ENCODE measurements around the gene MAP2.

DNA sequence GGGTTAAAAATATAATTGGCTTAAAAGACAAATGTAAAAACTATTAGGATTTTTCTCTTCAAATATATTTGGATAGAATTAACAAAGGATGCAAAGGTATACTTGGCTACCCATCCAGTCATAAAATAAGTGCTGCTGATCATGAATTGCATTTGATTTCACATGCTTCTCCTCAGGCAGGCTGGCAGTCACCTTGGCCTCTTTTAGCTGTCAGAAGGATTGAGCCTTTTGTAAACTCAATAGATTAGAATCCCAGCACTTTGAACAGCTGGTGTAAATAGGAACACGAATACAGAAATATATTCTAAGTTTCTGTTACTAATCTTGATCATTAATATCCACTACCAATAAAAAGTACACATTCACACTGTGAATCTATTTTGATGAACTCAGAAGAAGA lies 178.4 kb downstream of the MAP2 start:
- TF ChIP-seq POLR2A (IDR thresholded peaks at IDR 0.05), result no peak
- TF ChIP-seq, protein P1, sequence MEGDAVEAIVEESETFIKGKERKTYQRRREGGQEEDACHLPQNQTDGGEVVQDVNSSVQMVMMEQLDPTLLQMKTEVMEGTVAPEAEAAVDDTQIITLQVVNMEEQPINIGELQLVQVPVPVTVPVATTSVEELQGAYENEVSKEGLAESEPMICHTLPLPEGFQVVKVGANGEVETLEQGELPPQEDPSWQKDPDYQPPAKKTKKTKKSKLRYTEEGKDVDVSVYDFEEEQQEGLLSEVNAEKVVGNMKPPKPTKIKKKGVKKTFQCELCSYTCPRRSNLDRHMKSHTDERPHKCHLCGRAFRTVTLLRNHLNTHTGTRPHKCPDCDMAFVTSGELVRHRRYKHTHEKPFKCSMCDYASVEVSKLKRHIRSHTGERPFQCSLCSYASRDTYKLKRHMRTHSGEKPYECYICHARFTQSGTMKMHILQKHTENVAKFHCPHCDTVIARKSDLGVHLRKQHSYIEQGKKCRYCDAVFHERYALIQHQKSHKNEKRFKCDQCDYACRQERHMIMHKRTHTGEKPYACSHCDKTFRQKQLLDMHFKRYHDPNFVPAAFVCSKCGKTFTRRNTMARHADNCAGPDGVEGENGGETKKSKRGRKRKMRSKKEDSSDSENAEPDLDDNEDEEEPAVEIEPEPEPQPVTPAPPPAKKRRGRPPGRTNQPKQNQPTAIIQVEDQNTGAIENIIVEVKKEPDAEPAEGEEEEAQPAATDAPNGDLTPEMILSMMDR (IDR thresholded peaks at IDR 0.05), result no peak
